Activated T-cell treated with anti-CD3 and anti-CD28 coated beads for 24 hours (primary cell): ENCODE data around the gene ADK.

Source experiments
- DNase-seq: peaks from one replicate; pipeline ENCODE4 v3.0.0-alpha.2; 2020; ENCODE audit warnings: low read depth

ADK gene

GRCh38 chr10:74238031-74238431 lies 87.0 kb downstream of the ADK start:
- no peak for DNase-seq

GRCh38 chr10:74238516-74238915 lies 87.5 kb downstream of the ADK start:
- DNase-seq: no peak

GRCh38 chr10:74243067-74243466 lies 92.0 kb downstream of the ADK start:
- DNase-seq: no peak

- no peak for DNase-seq
Measured at GRCh38 chr10:74244097-74244685, 93.2 kb downstream of the ADK start.

- no peak for DNase-seq
Measured at GRCh38 chr10:74244807-74245206, 93.8 kb downstream of the ADK start.

GRCh38 chr10:74246495-74246894 lies 95.5 kb downstream of the ADK start:
- no peak for DNase-seq

- DNase-seq: no peak
Measured at GRCh38 chr10:74249865-74250264, 98.8 kb downstream of the ADK start.

GRCh38 chr10:74255214-74255613 lies 104.2 kb downstream of the ADK start:
- no peak for DNase-seq

- no peak for DNase-seq
Measured at GRCh38 chr10:74255888-74256357, 104.9 kb downstream of the ADK start.

- no peak for DNase-seq
Measured at GRCh38 chr10:74262856-74263255, 111.8 kb downstream of the ADK start.

- no peak for DNase-seq
Measured at GRCh38 chr10:74263996-74264395, 113.0 kb downstream of the ADK start.

GRCh38 chr10:74272288-74272687 lies 121.3 kb downstream of the ADK start:
- no peak for DNase-seq

GRCh38 chr10:74275755-74276290 lies 124.8 kb downstream of the ADK start:
- no peak for DNase-seq

GRCh38 chr10:74276416-74276815 lies 125.4 kb downstream of the ADK start:
- DNase-seq: no peak

- DNase-seq: no peak
Measured at GRCh38 chr10:74282151-74282847, 131.3 kb downstream of the ADK start.

- no peak for DNase-seq
Measured at GRCh38 chr10:74282848-74283210, 131.8 kb downstream of the ADK start.

GRCh38 chr10:74289188-74289587 lies 138.2 kb downstream of the ADK start:
- no peak for DNase-seq

GRCh38 chr10:74289951-74290350 lies 138.9 kb downstream of the ADK start:
- DNase-seq: no peak

GRCh38 chr10:74290708-74291107 lies 139.7 kb downstream of the ADK start:
- DNase-seq: no peak

GRCh38 chr10:74292871-74293427 lies 141.9 kb downstream of the ADK start:
- no peak for DNase-seq

GRCh38 chr10:74293686-74294371 lies 142.8 kb downstream of the ADK start:
- no peak for DNase-seq

- DNase-seq: no peak
Measured at GRCh38 chr10:74297389-74298080, 146.5 kb downstream of the ADK start.
